ENCODE measurements around the gene ARHGAP27. TPM values are rescaled to one million over a fixed set of nuclear protein-coding genes. Genes with fewer than 3 reads are reported as not detected.

ARHGAP27 gene
- total RNA-seq, 1 donor from 2014 or later = 1.4 TPM

GRCh38 chr17:45397796-45398195, 34.9 kb downstream of the ARHGAP27 start:
- no peak for TF ChIP-seq CTCF (conservative IDR thresholded peaks at IDR 0.05)
- Mint-ChIP-seq H3K4me3 (no peak overlapping the region), H3K4me1 (peaks cover 10% of the 10 kb centered on the region), H3K9me3 (no peaks in the 10 kb centered on the region), H3K36me3 (ENCODE audit: low read depth) (no peaks in the 10 kb centered on the region), H3K27ac (ENCODE audit: unreplicated experiment) (no peak overlapping the region), H3K27me3 (ENCODE audit: low read depth) (peaks cover 3% of the 10 kb centered on the region)
- no peak for DNase-seq (ENCODE audit: low read depth, low spot score)

- no peak for TF ChIP-seq CTCF (conservative IDR thresholded peaks at IDR 0.05)
- peaks cover 4% of the 10 kb centered on the region for H3K27me3 Mint-ChIP-seq (ENCODE audit: low read depth)
- no peak for DNase-seq (ENCODE audit: low read depth, low spot score)
- no peak overlapping the region for H3K4me3 Mint-ChIP-seq
- H3K27ac Mint-ChIP-seq (ENCODE audit: unreplicated experiment) = no peak overlapping the region
- H3K9me3 Mint-ChIP-seq = no peaks in the 10 kb centered on the region
- peaks cover 10% of the 10 kb centered on the region for H3K4me1 Mint-ChIP-seq
- H3K36me3 Mint-ChIP-seq (ENCODE audit: low read depth) = no peaks in the 10 kb centered on the region
Observed at GRCh38 chr17:45396496-45397205, 36.0 kb downstream of the ARHGAP27 start.

- H3K27ac Mint-ChIP-seq (ENCODE audit: unreplicated experiment) = no peak overlapping the region
Observed at GRCh38 chr17:45395569-45396415, 36.9 kb downstream of the ARHGAP27 start.

GRCh38 chr17:45394913-45395568, 37.6 kb downstream of the ARHGAP27 start:
- TF ChIP-seq CTCF (conservative IDR thresholded peaks at IDR 0.05) = peak; percentile 83
- Mint-ChIP-seq H3K27me3 (ENCODE audit: low read depth) (peaks cover 9% of the 10 kb centered on the region), H3K27ac (ENCODE audit: unreplicated experiment) (no peak overlapping the region), H3K4me3 (no peak overlapping the region), H3K9me3 (no peaks in the 10 kb centered on the region), H3K36me3 (ENCODE audit: low read depth) (no peaks in the 10 kb centered on the region), H3K4me1 (peaks cover 10% of the 10 kb centered on the region)
- peak; percentile 85 for DNase-seq (ENCODE audit: low read depth, low spot score)

More at GRCh38 chr17:45395569-45396415, 36.9 kb downstream of the ARHGAP27 start:
- Mint-ChIP-seq H3K36me3 (ENCODE audit: low read depth) (no peaks in the 10 kb centered on the region), H3K27me3 (ENCODE audit: low read depth) (peaks cover 9% of the 10 kb centered on the region), H3K4me1 (peaks cover 10% of the 10 kb centered on the region), H3K9me3 (no peaks in the 10 kb centered on the region), H3K4me3 (no peak overlapping the region)
- TF ChIP-seq CTCF (conservative IDR thresholded peaks at IDR 0.05) = no peak
- no peak for DNase-seq (ENCODE audit: low read depth, low spot score)

GRCh38 chr17:45394564-45394912, 38.1 kb downstream of the ARHGAP27 start:
- no peak for TF ChIP-seq CTCF (conservative IDR thresholded peaks at IDR 0.05)
- Mint-ChIP-seq H3K36me3 (ENCODE audit: low read depth) (no peaks in the 10 kb centered on the region), H3K27me3 (ENCODE audit: low read depth) (peaks cover 9% of the 10 kb centered on the region), H3K4me3 (no peak overlapping the region), H3K4me1 (peaks cover 10% of the 10 kb centered on the region), H3K9me3 (no peaks in the 10 kb centered on the region), H3K27ac (ENCODE audit: unreplicated experiment) (no peak overlapping the region)
- DNase-seq (ENCODE audit: low read depth, low spot score) = no peak

Measured in neural crest cell (in vitro differentiated cells).